Stimulated activated CD8-positive, alpha-beta memory T cell treated with anti-CD3 and anti-CD28 coated beads, Interleukin-7, amount 100 ng/mL, for 1 hour (primary cell): Measurements from ENCODE around the gene ARMC9.
"Not testable (repeated sequence)": the region's sequence is repeated elsewhere in the genome, so short reads cannot be mapped to it uniquely, and the experiment has no call there.

Experiments used
- DNase-seq, 2 donors: peaks; one replicate each; pipeline ENCODE4 v3.0.0-alpha.2; 2020; ENCODE audit warnings: low read depth in 2 of 2

Gene ARMC9

DNA sequence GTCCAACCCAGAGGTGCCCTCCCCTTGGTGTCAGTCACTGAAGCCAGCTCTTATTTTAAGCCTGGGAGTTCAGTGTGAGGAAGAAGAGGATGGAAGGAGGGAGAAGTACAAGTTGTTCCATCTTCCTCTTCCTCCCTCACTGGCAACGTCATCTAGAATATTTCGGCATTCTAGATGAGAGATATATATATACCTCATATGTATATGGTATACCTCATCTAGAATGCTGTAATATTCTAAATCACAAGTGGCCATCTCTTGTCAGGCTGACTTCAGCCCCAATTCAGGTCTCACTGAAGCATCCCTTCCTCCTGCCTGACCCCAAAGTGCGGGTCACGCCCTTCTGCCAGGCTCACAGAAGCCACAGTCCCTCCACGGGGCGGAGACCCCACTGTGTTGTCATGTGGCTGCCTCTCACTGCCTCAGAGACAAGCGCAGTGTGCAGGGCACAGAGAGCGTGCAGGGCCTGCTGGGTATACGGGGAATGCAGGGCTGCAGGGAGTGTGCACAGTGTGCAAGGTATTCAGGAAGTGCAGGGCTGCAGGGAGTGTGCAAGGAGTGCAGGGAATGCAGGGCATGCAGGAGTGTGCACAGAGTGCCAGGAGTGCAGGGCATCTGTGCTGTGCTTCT is 164.2 kb downstream of the ARMC9 start:
- no peak for DNase-seq

DNA sequence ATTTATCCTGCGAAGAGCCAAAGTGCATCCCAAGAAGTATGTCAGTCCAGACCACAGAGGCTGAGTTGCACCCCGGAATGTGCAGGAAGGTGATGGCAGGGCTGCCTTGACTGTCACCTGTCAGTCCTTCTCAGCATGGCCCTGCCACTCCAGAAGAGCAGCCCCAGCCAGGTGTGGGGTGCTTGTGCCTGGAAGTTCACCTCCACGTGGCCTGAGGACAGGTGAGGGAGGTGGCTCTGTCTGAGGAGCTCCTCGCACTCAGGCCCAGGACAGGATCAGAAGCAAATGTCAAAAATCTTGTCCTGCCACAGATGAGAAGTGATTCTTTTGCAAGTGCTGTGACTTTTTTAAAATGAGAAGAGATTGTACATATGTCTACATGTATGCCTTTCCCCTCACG is 165.6 kb downstream of the ARMC9 start:
- DNase-seq = no peak

DNA sequence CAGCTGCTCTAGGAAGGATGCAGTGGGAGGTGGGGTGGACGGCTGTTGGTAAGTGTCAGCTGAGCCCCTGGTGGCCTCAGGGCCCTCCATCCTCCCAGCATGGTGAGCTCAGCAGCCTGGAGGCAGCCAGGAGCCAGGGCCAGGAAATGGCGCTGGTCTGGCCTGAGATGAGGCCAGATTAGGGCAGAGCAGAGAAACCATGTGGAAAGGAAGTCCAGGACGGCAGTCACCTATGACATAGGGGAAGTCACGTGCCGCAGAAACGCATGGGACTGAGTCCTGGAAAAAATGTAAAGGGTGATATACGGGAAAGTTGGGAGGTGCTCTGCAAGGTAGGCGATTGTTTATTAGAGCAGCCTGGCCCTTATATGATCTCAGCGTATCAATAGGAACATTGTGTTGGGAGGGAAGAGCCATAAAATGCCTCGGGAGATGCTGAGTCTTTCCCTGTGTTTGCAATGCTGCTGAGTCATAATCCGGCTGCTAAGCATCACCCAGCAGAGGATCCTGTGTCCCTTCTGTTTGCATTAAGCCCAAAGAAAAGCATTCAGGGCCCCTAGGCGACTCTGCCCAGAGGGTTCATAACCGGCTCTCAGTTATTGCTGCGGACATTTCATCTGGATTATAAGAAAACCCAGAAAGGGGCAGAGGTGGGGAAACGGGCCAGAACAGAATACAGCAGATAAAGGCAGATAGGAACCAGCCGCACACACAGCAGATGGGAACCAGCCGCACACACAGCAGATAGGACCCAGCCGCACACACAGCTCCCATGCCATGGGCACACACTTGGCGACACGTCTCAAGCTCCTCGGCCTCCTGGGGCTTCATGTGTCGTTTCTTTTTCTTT is 166.8 kb downstream of the ARMC9 start:
- DNase-seq = no peak

DNA sequence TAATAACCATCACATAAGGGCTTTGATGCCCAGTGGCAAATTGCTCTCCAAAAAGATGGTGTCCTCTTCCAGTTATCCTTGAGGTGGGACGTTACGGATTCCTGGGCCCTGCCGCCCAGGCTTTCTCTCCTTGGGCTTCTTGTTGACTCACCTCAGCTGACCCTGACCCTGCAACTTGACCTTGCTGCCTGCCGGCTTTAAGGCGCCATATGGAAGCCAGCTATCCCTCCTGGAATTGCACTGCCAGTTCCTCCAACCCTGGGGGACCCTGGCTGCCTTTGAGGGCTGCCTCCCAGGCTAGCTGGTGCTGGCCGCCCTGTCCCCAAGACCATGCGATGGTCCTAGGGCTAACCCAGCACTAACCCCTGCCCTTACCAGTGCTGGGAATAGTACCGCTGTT is 168.7 kb downstream of the ARMC9 start:
- DNase-seq = no peak

DNA sequence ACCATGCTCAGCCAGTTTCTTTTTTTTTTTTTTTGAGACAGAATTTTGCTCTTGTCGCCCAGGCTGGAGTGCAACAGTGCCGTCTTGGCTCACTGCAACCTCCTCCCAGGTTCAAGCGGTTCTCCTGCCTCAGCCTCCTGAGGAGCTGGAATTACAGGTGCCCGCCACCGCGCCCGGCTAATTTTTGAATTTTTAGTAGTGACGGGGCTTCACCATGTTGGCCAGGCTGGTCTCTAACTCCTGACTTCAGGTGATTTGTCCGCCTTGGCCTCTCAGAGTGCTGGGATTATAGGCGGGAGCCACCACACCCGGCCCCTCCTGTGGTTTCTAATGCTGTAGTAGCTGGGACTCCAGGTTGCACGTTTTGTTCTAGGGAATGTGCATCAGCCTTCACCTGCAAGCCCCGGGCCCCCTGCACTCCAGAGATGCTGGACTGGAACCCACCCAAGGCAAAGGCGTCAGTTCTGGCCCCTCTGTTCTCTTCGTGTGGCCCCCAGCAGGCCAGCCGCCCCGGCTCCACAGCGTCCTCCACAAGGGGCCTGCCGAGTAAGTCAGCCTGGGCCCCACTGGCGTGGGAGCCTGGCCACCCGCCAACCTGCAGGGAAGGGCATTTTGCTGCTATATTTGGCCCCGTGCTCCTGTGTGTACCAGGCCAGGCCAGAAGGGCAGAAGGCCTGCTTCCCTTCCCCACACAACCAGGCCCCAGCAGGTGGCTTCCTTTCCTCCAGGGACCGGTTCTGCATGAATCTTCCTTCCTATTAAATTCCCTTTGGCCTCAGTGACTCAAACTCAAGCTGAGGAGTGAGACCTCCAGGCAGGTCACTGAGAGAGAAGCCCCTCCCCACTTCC is 171.4 kb downstream of the ARMC9 start:
- DNase-seq = no peak

DNA sequence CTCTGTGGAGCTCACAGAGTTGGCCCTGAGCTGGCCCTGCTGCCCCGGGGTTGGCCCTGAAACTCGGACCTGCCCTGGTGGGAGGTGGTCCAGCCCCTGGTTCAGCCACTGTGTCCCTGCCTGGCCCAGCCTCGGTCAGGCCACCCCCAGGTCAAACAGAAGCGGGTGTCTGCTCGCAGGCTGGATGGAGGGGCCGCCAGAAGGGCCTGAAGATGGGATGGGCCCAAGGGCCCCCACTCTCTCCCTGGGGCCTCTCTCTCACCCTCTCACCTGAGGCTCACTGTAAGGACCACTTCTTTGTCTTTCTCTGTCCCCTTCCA is 172.0 kb downstream of the ARMC9 start:
- no peak for DNase-seq

DNA sequence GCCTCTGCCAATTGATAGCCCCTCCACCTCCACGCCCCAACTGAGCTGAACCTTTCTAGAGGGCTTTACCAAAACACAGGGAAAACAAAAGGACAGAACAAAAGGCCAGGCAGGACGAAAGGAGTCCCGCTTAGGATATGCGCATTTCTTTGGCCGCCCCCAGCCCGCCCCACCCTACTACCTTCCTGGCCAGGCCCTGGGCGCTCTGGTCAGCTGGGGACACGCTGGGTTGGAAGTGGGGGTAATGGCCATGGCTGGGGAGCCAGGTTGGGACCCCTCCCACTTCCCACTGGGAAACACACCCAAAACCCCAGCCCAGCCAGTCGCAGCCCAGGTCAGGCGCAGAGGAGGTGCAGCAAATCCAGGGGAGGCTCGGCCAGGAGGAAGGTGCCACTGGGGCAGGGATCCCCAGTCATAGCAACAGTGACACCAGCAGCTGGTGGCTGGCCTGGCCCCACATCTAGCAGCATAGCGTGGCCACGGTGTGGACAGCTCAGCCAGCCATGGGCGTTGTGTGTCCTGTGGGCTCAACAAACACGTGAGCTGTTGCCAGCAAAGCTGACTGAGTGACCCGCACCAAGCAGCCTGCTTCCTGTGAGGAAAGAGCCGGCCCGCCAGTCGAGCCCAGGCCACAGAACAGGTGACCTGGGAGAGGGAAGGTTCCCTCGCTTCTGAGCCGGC is 172.5 kb downstream of the ARMC9 start:
- no peak for DNase-seq

DNA sequence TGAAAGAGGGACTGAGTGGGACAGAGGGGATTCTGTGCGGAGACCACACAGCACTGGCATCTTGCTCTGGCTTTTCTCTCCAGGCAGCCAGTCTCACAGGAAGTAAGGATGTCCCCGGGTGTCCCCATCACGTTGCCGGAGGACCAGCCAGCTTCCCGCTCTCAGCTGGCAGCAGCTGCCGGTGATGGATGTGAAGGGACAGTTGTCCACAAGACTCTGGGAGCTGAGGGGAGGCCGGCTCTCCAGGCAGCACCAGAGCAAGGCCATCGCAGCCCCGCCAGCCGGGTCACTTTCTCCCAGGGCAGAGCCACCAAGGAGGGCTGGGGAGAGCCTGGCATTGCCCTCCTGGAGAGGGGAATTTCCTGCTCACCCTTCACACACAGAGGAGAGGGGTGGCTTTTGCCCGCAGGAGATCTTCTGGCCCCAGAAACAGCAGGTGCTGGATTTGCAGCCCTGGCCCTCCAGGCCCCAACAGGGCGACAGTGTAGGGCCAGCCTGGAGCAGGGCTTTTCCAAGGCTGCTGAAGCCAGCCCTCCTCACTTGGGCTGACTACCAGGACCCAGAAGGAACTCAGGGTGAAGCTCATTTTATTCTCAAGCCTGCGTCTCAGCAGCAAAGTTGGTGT is 173.1 kb downstream of the ARMC9 start:
- no peak for DNase-seq

DNA sequence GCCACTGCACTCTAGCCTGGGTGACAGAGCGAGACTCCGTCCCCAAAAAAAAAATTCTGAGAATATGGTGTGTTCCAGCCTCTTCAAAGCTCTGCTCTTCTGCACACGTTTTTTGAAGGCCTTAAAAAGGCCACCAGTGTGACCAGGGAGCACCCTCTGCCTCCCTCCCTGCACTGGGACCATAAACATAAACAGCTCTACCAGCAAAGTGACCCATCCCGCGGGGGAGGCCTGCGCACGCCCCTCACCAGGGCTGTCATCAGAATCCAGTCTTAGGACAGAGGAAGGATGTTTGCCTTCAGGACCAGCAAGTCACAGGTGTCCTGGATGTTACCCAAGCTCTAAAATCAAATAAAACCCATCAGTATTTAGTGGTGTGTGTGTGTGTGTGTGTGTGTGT is 173.9 kb downstream of the ARMC9 start:
- DNase-seq = no peak

DNA sequence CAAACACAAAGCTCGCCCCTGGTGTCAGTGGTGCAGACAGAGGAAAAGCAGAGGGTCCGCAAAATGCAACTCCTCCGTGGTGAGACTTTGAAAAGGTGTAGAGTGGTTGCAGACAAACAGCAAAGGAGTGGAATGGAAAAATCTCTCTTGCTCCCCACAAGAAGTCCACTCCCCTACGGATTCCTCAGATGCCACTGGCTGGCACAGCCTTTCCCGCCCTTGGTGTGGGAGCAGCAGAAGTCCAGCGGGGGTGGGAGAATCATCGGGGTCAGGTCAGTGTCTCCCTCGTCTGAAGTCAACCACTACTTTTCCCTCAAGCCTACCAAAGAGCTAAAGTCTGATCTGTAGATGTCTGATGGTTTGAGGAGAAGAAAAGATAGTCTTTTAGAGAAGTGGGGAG is 174.8 kb downstream of the ARMC9 start:
- DNase-seq = no peak

DNA sequence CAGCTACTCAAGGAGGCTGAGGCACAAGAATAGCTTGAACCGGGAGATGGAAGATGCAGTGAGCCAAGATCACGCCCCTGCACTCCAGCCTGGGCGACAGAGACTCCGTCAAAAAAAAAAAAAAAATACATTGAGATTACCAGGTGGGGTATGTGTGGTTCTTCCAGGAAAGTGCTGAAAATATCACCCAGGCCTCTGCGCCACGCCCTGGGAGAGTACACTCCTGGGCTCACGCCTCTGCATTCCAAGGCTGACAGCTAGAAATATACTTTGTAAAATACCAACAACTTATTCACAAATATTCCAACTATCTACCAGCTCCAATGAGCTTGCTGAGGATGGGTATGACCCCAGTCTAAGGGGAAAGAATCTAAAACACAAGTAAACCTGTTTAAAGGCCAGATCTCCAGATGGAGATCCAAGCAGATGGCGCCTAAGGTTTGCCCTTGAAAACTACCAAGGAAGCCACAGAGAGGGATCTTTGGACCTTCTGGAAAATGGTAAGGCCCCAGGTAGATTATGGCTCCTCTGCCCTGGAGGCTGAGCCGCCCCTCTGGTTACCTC is 175.4 kb downstream of the ARMC9 start:
- no peak for DNase-seq

DNA sequence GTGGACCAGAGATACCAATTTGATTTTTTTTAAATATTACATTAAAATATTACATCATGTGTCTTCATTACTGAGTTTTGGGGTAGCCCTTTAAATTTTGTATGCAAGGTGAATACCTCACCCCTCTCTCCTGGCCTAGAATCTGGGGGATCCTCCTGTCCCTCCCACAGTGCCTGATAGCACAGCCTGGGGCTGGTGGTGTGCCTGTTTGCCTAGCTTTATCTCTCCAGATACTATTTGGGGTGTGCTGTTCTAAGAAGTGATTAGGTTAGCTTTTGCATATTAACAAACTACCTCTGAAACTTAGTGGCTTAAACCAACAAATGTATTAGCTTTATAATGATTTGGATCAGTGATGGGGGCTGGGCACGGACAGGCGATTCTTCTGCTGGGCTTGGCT is 176.3 kb downstream of the ARMC9 start:
- no peak for DNase-seq

DNA sequence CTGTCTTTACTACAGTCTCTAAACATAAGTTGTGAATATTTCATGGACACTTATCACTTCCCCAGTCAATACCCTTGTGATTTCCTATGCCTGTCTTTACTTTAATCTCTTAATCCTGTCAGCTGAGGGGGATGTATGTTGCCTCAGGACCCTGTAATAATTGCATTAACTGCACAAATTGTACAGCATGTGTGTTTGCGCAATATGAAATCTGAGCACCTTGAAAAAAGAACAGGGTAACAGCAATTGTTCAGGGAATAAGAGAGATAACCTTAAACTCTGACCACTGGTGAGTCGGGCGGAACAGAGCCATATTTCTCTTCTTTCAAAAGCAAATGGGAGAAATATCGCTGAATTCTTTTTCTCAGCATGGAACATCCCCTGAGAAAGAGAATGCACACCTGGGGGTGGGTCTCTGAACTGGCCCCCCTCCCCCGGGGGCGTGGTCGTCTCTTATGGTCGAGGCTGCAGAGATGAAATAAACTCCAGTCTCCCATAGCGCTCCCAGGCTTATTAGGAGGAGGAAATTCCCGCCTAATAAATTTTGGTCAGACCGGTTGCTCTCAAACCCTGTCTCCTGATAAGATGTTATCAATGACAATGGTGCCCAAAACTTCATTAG is 177.7 kb downstream of the ARMC9 start:
- DNase-seq = not testable (repeated sequence)

DNA sequence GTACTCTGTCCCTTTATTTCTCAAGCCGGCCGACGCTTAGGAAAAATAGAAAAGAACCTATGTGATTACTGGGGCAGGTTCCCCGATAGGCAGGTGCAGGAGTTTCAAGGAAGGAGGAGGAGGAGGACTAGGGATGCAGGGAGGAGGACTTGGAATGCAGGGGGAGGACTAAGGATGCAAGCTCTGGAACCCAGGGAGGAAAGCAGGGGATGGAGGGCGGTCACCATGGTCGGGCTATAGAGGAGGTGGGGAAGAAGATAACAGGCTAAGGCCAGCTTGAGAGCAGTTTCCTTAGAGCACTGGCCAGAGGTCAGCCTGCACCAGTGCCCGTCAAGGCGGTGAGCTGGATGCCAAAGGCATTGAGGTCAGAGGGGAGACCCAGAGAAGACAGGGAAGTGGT is 178.4 kb downstream of the ARMC9 start:
- no peak for DNase-seq

DNA sequence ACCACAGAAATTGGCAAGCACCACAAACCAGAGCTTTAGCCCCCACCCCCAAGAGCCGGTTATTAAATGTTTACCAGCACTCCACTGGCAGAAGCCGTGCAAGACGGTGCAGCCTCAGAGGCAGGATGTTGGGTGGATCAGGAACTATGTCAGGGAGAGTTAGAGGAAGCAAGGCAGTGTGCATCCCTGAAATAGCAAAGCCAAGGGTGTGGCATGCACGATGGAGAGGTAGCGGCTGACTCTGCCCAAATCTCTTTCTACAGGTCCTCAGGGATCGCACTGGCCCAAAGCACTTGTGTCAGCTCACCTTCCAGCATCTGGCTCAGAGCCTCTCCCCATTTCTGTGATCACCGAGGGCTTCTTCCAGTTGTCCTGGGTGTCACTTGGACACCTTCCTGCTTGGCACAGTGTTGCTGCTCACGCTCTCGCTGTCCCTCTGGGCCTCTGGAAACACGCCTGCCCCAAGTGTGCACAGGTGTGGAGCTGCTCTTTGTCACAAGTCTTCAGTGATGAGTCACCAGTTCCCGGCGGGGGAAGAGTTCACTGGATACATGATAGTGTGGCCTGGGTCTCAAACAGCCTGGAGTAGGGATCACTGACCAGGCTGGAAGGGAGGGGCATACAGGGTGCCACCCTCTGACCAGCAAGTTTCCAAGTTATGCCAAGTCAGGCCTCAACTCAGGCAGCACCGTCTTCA is 179.7 kb downstream of the ARMC9 start:
- no peak for DNase-seq

DNA sequence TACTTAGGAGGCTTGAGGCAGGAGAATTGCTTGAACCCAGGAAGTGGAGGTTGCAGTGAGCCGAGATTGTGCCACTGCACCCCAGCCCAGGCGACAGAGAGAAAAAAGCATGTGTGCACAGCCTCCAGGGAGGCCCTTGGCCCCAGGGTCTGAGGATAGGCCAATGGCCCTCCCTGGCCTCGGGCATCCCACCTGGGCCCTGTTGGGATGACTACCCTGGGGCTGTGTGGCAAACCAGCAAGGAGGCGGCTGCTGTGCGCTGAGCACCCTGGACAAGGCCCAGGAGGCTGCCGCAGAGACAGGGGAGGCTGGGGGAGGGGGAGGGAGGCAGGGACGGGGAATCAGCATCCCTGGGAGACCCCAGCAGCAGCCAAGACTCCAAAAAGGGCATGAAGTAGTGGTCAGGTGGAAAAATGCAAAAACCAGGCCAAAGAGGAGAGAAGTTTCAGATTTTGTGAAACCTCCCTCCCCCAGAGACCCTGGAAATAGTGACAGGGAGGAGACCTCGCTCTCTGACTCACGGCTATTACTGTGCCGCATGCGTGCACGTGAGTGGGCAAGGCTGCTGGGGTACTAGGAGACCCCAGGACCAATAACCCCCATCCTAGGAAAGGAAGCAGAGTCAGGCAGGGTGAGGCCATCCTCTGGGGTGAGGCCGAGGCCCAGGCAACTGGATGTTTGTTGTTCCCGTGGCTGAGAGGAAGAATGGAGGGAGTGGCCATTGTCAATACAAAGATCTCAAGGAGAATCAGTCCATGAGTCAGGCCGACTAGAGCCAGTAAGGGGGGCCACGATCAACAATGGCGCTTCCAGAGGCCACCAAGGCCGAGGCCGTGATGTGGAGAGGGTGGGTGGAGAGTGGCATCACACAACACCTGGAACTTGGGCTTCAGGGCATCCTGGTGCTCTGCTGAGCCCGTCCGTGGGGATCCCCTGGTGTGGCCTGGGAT is 181.1 kb downstream of the ARMC9 start:
- no peak for DNase-seq

DNA sequence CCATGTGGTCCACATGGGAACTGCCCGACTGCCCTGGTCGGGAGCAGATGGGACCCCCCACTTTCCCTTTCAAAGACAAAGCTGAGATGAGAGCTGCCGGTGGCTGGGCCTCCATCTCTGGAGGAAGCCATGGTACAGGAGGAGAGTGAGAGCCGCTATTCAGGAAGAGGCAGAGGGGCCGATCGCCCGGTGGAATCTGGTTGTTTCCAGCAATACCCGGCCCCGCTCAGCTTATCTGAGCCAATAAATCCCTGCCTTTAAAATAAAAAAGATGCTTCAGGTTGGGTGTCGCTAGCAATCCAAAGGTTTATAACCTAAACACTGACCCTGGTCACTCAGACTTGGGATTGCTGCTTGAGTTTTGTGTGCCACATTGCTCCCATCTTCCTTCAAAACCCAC is 181.9 kb downstream of the ARMC9 start:
- no peak for DNase-seq

DNA sequence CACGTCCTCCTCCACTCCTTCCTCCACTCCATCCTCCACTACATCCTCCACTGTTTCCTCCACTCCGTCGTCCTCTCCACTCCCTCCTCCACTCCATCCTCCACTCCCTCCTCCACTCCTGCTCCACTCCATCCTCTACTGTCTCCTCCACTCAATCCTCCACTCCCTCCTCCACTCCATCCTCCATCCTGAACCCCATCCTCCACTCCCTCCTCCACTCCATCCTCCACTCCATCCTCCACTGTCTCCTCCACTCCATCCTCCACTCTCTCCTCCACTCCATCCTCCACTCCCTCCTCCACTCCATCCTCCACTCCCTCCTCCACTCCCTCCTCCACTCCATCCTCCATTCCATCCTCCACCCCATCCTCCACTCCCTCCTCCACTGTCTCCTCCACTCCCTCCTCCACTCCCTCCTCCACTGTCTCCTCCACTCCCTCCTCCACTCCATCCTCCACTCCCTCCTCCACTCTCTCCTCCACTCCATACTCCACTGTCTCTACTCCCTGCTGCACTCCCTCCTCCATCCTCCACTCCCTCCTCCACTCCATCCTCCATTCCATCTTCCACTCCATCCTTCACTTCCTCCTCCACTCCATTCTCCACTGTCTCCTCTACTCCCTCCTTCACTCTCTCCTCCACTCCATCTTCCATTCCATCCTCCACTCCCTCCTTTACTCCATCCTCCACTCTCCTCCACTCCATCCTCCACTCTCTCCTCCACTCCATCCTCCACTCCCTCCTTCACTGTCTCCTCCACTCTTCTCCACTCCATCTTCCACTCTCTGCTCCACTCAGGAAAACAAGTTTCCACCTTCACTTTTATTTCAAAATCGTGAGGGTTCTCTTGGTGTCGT is 182.8 kb downstream of the ARMC9 start:
- DNase-seq = no peak
